SK-N-SH (cell line): ENCODE results near the gene HOXB6. TPM values are rescaled to one million over a fixed set of nuclear protein-coding genes. Genes with fewer than 3 reads are reported as not detected.

ENCODE experiments used
- CTCF ChIA-PET: fragments of 300-600, 350-600 bp; formaldehyde crosslinking; extraction: SDS; loops from one replicate; lab custom pipeline; 2021; lab: Yijun Ruan, JAX
- POLR2A ChIA-PET: fragments of 350-600 bp; sonication (Branson Sonifier 250); formaldehyde crosslinking; extraction: SDS; loops from one replicate; lab custom pipeline; 2020; ENCODE audit warnings: antibody characterized with exemption, inconsistent platforms; lab: Yijun Ruan, JAX
- DNase-seq: peaks from one replicate; pipeline ENCODE4 v3.0.0; 2012
- H2AFZ ChIP-seq: fragments of 200-600 bp; sonication (generic); 2 replicates; pipeline ENCODE4 v1.8.1; 2016; ENCODE audit warnings: antibody characterized with exemption, mild to moderate bottlenecking, low read depth
- H3F3A ChIP-seq: fragments of 200-600 bp; sonication (generic); replicated peaks from 2 replicates; pipeline ENCODE3; 2016; ENCODE audit warnings: antibody characterized with exemption, mild to moderate bottlenecking; ENCODE audit not compliant: insufficient read depth
- H3K27ac ChIP-seq, 2 experiments: fragments of 200-500 bp in 1 of 2; fragments of 200-600 bp in 1 of 2; sonication (Bioruptor generic) in 1 of 2; sonication (generic), shearing (Covaris generic) in 1 of 2; 2 replicates each; pipeline versions ENCODE4 v1.5.1 to v1.6.1; 2014 to 2016; ENCODE audit warnings: low read depth in 2 of 2, inconsistent platforms in 1 of 2, low read length in 1 of 2, mild to moderate bottlenecking in 1 of 2, mixed read lengths in 1 of 2
- H3K27me3 ChIP-seq: fragments of 200-600 bp; sonication (generic), shearing (Covaris generic); 2 replicates; pipeline ENCODE4 v1.6.1; 2016; ENCODE audit warnings: mixed run types; ENCODE audit not compliant: insufficient read depth
- H3K36me3 ChIP-seq, 2 experiments: fragments of 200-500 bp in 1 of 2; fragments of 200-600 bp in 1 of 2; sonication (Bioruptor generic) in 1 of 2; sonication (generic) in 1 of 2; replicated peaks in 1 of 2; 2 replicates each; pipeline versions ENCODE3 to v1.5.1; 2014 to 2016; ENCODE audit warnings: low read length in 1 of 2, mild to moderate bottlenecking in 1 of 2; ENCODE audit not compliant: insufficient read depth in 2 of 2, control insufficient read depth in 1 of 2
- H3K4me1 ChIP-seq, 2 experiments: fragments of 200-500 bp in 1 of 2; fragments of 200-600 bp in 1 of 2; sonication (Bioruptor generic) in 1 of 2; sonication (generic), shearing (Covaris generic) in 1 of 2; 2 replicates each; pipeline versions ENCODE4 v1.5.1 to v1.6.1; 2014 to 2016; ENCODE audit warnings: low read depth in 1 of 2, low read length in 1 of 2, mixed run types in 1 of 2; ENCODE audit not compliant: insufficient read depth in 2 of 2, control insufficient read depth in 1 of 2
- H3K4me2 ChIP-seq: fragments of 200-600 bp; sonication (generic), shearing (Covaris generic); 2 replicates; pipeline ENCODE4 v1.6.1; 2017; ENCODE audit warnings: mixed run types
- H3K4me3 ChIP-seq, 2 experiments: fragments of 200-500 bp in 1 of 2; fragments of 200-600 bp in 1 of 2; sonication (Bioruptor generic) in 1 of 2; sonication (generic), shearing (Covaris generic) in 1 of 2; 2 replicates each; pipeline versions ENCODE4 v1.5.1 to v1.8.1; 2014 to 2016; ENCODE audit warnings: low read depth in 2 of 2, inconsistent platforms in 1 of 2, low read length in 1 of 2, mild to moderate bottlenecking in 1 of 2, mixed read lengths in 1 of 2, moderate library complexity in 1 of 2
- H3K79me2 ChIP-seq: fragments of 200-600 bp; sonication (generic); 2 replicates; pipeline ENCODE4 v1.8.1; 2017; ENCODE audit warnings: mild to moderate bottlenecking; ENCODE audit not compliant: insufficient read depth
- H3K9ac ChIP-seq: fragments of 200-600 bp; sonication (generic); 2 replicates; pipeline ENCODE4 v1.6.1; 2017; ENCODE audit warnings: mixed run types
- H3K9me2 ChIP-seq: fragments of 200-600 bp; sonication (generic); 2 replicates; pipeline ENCODE4 v1.6.1; 2017; ENCODE audit warnings: mixed run types
- H3K9me3 ChIP-seq: fragments of 200-600 bp; sonication (generic); 2 replicates; pipeline ENCODE4 v1.6.1; 2017; ENCODE audit warnings: mixed run types, mild to moderate bottlenecking, moderate library complexity
- H4K20me1 ChIP-seq: fragments of 200-600 bp; sonication (generic); 2 replicates; pipeline ENCODE4 v1.6.1; 2017; ENCODE audit warnings: mild to moderate bottlenecking, mixed run types; ENCODE audit not compliant: insufficient read depth
- CHD2 ChIP-seq: fragments of 150-350 bp; IDR thresholded peaks from 2 replicates; pipeline ENCODE4 v1.6.1; 2018; ENCODE audit warnings: low read length; ENCODE audit not compliant: partially characterized antibody
- ELF1 ChIP-seq: IDR thresholded peaks from 2 replicates; pipeline ENCODE4 v1.4.0; 2012
- FOXM1 ChIP-seq: IDR thresholded peaks from 2 replicates; pipeline ENCODE4 v1.4.0; 2012; ENCODE audit warnings: low read depth, mild to moderate bottlenecking
- JUND ChIP-seq: IDR thresholded peaks from 2 replicates; pipeline ENCODE4 v1.4.0; 2012
- MEF2A ChIP-seq: IDR thresholded peaks from 2 replicates; pipeline ENCODE4 v1.4.0; 2012; ENCODE audit warnings: low read depth, borderline replicate concordance
- MXI1 ChIP-seq: IDR thresholded peaks from 2 replicates; pipeline ENCODE4 v1.6.1; 2012; ENCODE audit warnings: mild to moderate bottlenecking, low read depth, low read length, improper control_type of control experiment
- NRF1 ChIP-seq: IDR thresholded peaks from 2 replicates; pipeline ENCODE4 v1.6.1; 2012; ENCODE audit warnings: low read depth, mild to moderate bottlenecking, low read length
- POLR2AphosphoS5 ChIP-seq: IDR thresholded peaks from 2 replicates; pipeline ENCODE4 v1.6.1; 2012; ENCODE audit warnings: low read depth, low read length
- RAD21 ChIP-seq: IDR thresholded peaks from 2 replicates; pipeline ENCODE4 v1.6.1; 2012; ENCODE audit warnings: mild to moderate bottlenecking, low read length
- RCOR1 ChIP-seq: fragments of 150-350 bp; IDR thresholded peaks from 2 replicates; pipeline ENCODE4 v1.6.1; 2017; ENCODE audit warnings: antibody characterized with exemption, low read length
- SIN3A ChIP-seq: IDR thresholded peaks from 2 replicates; pipeline ENCODE4 v1.6.1; 2012; ENCODE audit warnings: low read depth, mild to moderate bottlenecking, low read length, moderate library complexity, borderline replicate concordance
- SMC3 ChIP-seq: IDR thresholded peaks from 2 replicates; pipeline ENCODE4 v1.6.1; 2012; ENCODE audit warnings: low read depth, low read length, improper control_type of control experiment
- TCF12 ChIP-seq: IDR thresholded peaks from 2 replicates; pipeline ENCODE4 v1.4.0; 2012
- TEAD4 ChIP-seq: IDR thresholded peaks from 2 replicates; pipeline ENCODE4 v1.4.0; 2012; ENCODE audit warnings: mild to moderate bottlenecking, borderline replicate concordance; ENCODE audit not compliant: insufficient read depth
- WGBS: methylation state at CpG from one replicate; pipeline ENCODE4 v1.1.6; 2017; ENCODE audit warnings: low lambda C conversion rate; 5-methylcytosine and 5-hydroxymethylcytosine counted together
- polyA plus RNA-seq, 3 experiments: library from polyadenylated mRNA; depleted of rRNA; stranded (reverse); fragments of >200 nt; gene quantifications; 2 replicates each; pipeline ENCODE4 v1.2.3, GENCODE V29; 2012
- TF ChIP-seq, protein P1 (sequence below): fragments of 150-350 bp; IDR thresholded peaks from 2 replicates; pipeline ENCODE4 v1.6.1; 2017; ENCODE audit warnings: antibody characterized with exemption, low read length, low read depth, borderline replicate concordance
- TF ChIP-seq, protein P2 (sequence below): IDR thresholded peaks from 2 replicates; pipeline ENCODE4 v1.6.1; 2012; ENCODE audit warnings: mild to moderate bottlenecking, low read depth, low read length, moderate library complexity

HOXB6 gene
- polyA plus RNA-seq, 1 of the 3 experiments (the other 2 are of a cell fraction), result not detected

- Histone ChIP-seq H2AFZ (no peak overlapping the region), H3K27me3 (peaks cover 98% of the 10 kb centered on the region), H3K9me2 (no peaks in the 10 kb centered on the region), H3K36me3 (no peaks in the 10 kb centered on the region), H3K27ac (no peak overlapping the region), H3K9me3 (no peaks in the 10 kb centered on the region), H3K4me3 (no peak overlapping the region), H3K4me2 (no peak overlapping the region), H3K79me2 (no peaks in the 10 kb centered on the region)
- WGBS, result 22% methylated on average over 25 of the region's 26 CpGs
- CTCF ChIA-PET, result interaction anchor here (0.6 to 1.6 kb wide), 2 partner anchors 10 to 22 kb away, joined by 3 to 6 read pairs; no protein-coding TSS in a partner anchor
- no peak for DNase-seq
- TF ChIP-seq SMC3 (no peak), JUND (no peak), TEAD4 (no peak), SIN3A (no peak), CHD2 (no peak), MXI1 (no peak), ELF1 (no peak), RAD21 (no peak), NRF1 (no peak), POLR2AphosphoS5 (no peak), RCOR1 (no peak), FOXM1 (no peak), TCF12 (no peak), MEF2A (no peak)
- TF ChIP-seq, protein P1, sequence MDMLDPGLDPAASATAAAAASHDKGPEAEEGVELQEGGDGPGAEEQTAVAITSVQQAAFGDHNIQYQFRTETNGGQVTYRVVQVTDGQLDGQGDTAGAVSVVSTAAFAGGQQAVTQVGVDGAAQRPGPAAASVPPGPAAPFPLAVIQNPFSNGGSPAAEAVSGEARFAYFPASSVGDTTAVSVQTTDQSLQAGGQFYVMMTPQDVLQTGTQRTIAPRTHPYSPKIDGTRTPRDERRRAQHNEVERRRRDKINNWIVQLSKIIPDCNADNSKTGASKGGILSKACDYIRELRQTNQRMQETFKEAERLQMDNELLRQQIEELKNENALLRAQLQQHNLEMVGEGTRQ, result no peak
- TF ChIP-seq, protein P2, sequence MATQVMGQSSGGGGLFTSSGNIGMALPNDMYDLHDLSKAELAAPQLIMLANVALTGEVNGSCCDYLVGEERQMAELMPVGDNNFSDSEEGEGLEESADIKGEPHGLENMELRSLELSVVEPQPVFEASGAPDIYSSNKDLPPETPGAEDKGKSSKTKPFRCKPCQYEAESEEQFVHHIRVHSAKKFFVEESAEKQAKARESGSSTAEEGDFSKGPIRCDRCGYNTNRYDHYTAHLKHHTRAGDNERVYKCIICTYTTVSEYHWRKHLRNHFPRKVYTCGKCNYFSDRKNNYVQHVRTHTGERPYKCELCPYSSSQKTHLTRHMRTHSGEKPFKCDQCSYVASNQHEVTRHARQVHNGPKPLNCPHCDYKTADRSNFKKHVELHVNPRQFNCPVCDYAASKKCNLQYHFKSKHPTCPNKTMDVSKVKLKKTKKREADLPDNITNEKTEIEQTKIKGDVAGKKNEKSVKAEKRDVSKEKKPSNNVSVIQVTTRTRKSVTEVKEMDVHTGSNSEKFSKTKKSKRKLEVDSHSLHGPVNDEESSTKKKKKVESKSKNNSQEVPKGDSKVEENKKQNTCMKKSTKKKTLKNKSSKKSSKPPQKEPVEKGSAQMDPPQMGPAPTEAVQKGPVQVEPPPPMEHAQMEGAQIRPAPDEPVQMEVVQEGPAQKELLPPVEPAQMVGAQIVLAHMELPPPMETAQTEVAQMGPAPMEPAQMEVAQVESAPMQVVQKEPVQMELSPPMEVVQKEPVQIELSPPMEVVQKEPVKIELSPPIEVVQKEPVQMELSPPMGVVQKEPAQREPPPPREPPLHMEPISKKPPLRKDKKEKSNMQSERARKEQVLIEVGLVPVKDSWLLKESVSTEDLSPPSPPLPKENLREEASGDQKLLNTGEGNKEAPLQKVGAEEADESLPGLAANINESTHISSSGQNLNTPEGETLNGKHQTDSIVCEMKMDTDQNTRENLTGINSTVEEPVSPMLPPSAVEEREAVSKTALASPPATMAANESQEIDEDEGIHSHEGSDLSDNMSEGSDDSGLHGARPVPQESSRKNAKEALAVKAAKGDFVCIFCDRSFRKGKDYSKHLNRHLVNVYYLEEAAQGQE, result no peak
- TF ChIP-seq, all 33 proteins: peak for 0
- POLR2A ChIA-PET, result no interaction called here
- Histone ChIP-seq H3K9ac (no peak overlapping the region), H3F3A (peaks cover 4% of the 10 kb centered on the region), H4K20me1 (peaks cover 20% of the 10 kb centered on the region; the same call in 1 of the 2 replicates), H3K4me1 (0 out of 4 replicates have a peak, but pooled peaks cover 0 to 4% of the 10 kb centered on the region in 2 experiments)
These were observed 7.9 kb downstream of the HOXB6 start for GRCh38 chr17:48596735-48597527.
